Fibroblast of skin of abdomen (primary cell): ENCODE data around the gene NELL1.

ENCODE experiments used
- DNase-seq: peaks from one replicate; pipeline ENCODE4 v3.0.0-alpha.2; 2013

NELL1 gene

DNA sequence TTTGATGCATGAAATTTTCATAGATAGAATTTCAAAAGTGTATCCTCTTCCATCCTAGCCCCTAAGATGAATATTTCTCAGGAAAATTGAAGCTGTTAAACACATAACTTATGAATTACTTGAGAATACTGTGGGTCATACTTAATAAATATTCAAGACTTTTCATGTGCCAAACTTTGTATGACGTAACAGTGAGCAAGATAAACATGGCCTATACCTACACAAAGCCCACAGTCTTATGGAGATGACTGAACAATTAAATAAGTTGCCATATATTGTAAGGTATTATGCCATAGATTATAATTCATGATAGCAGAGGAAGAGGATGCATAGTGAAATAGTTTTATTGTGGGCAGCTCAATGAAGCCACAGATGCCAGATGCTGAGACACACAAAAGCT lies 902.8 kb downstream of the NELL1 start:
- DNase-seq, result no peak

- DNase-seq, result no peak
Measured at GRCh38 chr11:21582791-21583190, 913.4 kb downstream of the NELL1 start.

DNA sequence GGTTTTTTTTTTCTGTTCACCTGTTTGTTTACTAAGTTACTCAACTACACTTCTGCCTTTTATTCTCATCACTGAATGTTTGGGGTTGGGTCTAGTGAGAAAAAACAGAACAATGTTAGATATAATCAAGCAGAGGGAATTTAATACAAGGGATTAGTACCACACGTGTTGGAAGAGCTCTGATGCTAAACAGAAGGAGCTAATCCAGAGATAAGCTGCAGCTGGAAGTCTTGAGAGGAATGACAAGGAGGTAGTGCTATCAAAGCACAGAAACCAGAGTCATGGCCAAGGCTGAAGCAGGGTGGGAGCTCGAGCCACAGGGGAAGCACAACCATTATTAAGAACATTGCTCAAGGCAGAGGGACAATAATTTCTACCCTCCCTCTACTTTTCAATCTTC lies 919.4 kb downstream of the NELL1 start:
- DNase-seq, result no peak

GRCh38 chr11:21602699-21603098 lies 933.3 kb downstream of the NELL1 start:
- DNase-seq, result no peak

DNA sequence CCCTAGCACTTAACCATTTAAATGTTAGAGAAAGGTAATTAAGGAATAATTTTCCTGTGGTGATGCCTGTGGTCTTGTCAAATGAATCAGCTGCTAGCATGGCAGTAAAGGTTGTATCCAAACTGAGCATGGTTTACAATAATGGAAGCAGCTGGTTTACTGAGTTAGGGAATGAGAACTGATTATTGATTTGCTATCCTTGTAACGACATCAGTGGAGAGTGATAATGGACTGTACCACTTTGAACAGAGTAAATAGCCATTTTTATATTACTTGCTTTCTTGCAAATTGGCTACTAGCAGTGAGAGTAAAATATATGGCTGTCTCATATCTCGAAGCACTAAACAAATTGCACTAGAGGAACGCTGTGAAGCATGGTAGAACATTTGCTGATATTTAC lies 934.5 kb downstream of the NELL1 start:
- DNase-seq, result no peak

DNA sequence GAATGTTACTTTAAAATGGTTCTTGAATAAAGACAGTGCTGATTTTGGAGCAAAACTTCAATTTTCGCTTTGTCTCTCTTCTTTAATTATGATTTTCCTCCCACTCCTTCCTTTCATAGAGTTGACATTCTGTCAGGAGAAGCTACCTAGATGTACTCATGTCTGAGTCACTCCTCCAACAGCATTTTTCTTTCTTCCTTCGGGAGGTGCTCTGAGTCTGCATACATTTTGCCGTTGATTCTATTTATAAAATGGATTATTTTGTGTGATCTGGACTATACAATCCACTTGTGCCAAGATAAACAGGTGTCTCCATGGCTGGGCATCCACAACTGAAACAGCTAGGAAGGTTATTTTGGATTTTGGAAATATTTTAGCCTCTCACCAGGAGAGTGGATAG lies 935.2 kb downstream of the NELL1 start:
- no peak for DNase-seq

GRCh38 chr11:21612326-21612725 lies 942.9 kb downstream of the NELL1 start:
- no peak for DNase-seq

- no peak for DNase-seq
Measured at GRCh38 chr11:21614961-21615360, 945.6 kb downstream of the NELL1 start.

DNA sequence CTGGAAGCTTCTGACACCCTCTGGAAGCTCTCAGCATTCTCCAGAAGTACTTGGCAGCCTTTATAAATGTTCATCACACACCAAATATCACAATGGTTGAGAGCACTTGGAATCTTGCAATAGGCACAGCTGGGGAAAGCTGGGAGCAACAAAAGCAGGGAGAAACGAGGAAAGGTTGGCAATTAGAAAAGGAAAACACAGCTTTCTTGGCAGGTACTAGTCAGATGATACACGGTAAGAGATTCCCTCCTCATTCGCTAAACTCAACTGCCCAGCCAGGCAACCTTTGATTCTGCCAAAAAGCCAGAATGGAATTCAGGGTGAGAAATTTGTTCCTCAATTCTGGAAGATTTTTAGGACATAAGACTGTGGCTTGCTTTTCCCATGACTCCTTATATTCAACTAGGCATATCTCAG lies 946.6 kb downstream of the NELL1 start:
- DNase-seq, result no peak

GRCh38 chr11:21622566-21622965 lies 953.2 kb downstream of the NELL1 start:
- DNase-seq, result no peak

DNA sequence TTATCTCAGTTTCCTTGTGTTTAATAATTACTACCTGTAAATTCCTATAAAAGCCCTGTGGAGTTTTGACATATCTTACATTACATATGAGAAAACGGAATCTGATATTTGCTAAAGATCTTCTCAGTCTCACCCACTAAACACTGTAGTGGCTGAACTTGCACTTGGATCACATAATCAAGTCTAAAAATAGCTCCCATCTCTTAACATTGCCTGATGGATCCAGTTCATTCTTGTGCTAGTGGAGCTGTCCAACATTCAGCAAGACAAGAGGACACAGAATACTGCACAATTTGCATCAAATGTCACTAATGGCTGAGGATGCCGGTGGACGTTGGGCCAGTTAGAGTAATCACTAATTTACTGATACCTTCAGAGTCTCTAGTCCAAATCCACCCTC lies 953.6 kb downstream of the NELL1 start:
- DNase-seq, result no peak
